Epithelial cell of proximal tubule (primary cell): ENCODE results near the gene ODC1. TPM values are rescaled to one million over a fixed set of nuclear protein-coding genes. Genes with fewer than 3 reads are reported as not detected.

Experiments used
- DNase-seq: peaks from one replicate; pipeline ENCODE4 v3.0.0-alpha.2; 2011; ENCODE audit warnings: low read depth
- H3K4me3 ChIP-seq: 2 replicates; pipeline ENCODE4 v1.5.1; 2011; ENCODE audit warnings: low read depth, mild to moderate bottlenecking, low read length
- total RNA-seq: library from RNA; depleted of rRNA; stranded (reverse); fragments of >200 nt; gene quantifications from 2 replicates; pipeline ENCODE4 v1.2.3, GENCODE V29; 2015
- TF ChIP-seq, protein P1 (sequence below): conservative IDR thresholded peaks from 2 replicates; pipeline ENCODE4 v1.5.1; 2012; ENCODE audit warnings: low read depth, mild to moderate bottlenecking, low read length

Gene ODC1
- total RNA-seq, 1 donor from 2014 or later: 134 TPM

- H3K4me3 ChIP-seq: no peak overlapping the region
- DNase-seq: no peak
- TF ChIP-seq, protein P1, sequence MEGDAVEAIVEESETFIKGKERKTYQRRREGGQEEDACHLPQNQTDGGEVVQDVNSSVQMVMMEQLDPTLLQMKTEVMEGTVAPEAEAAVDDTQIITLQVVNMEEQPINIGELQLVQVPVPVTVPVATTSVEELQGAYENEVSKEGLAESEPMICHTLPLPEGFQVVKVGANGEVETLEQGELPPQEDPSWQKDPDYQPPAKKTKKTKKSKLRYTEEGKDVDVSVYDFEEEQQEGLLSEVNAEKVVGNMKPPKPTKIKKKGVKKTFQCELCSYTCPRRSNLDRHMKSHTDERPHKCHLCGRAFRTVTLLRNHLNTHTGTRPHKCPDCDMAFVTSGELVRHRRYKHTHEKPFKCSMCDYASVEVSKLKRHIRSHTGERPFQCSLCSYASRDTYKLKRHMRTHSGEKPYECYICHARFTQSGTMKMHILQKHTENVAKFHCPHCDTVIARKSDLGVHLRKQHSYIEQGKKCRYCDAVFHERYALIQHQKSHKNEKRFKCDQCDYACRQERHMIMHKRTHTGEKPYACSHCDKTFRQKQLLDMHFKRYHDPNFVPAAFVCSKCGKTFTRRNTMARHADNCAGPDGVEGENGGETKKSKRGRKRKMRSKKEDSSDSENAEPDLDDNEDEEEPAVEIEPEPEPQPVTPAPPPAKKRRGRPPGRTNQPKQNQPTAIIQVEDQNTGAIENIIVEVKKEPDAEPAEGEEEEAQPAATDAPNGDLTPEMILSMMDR: no peak
Measured at GRCh38 chr2:10452956-10453904, 5.1 kb upstream of the ODC1 start.

DNA sequence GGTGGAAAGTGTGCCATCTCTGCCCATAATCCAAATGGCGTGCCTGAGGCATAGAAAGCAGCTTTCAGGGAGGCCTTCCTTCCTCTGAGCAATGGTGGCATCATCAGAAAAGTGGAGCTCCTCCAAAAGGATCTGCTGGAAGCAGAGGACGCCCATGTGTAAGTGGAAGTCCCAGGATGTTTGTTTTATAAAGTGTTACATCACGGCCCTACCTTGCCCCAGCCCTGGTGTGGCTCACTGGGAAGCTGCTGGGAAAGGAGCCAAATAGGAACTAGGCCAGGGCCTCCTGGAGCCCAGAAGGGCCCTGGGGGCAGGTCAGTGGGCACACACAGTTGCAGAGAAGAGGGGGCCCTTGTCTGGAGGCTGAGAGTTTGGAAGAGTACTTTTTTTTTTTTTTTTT is 4.2 kb upstream of the ODC1 start:
- DNase-seq: no peak
- TF ChIP-seq, protein P1: no peak
- H3K4me3 ChIP-seq: no peak overlapping the region

- TF ChIP-seq, protein P1: no peak
- H3K4me3 ChIP-seq: no peak overlapping the region
- no peak for DNase-seq
Measured at GRCh38 chr2:10451819-10452218, 3.7 kb upstream of the ODC1 start.

- TF ChIP-seq, protein P1: no peak
- H3K4me3 ChIP-seq: peak overlapping the region; percentile 78
- no peak for DNase-seq
Measured at GRCh38 chr2:10449838-10450691, 1.9 kb upstream of the ODC1 start.

GRCh38 chr2:10449486-10449831 is 1.3 kb upstream of the ODC1 start:
- DNase-seq: no peak
- TF ChIP-seq, protein P1: no peak
- H3K4me3 ChIP-seq: peak overlapping the region; percentile 78

DNA sequence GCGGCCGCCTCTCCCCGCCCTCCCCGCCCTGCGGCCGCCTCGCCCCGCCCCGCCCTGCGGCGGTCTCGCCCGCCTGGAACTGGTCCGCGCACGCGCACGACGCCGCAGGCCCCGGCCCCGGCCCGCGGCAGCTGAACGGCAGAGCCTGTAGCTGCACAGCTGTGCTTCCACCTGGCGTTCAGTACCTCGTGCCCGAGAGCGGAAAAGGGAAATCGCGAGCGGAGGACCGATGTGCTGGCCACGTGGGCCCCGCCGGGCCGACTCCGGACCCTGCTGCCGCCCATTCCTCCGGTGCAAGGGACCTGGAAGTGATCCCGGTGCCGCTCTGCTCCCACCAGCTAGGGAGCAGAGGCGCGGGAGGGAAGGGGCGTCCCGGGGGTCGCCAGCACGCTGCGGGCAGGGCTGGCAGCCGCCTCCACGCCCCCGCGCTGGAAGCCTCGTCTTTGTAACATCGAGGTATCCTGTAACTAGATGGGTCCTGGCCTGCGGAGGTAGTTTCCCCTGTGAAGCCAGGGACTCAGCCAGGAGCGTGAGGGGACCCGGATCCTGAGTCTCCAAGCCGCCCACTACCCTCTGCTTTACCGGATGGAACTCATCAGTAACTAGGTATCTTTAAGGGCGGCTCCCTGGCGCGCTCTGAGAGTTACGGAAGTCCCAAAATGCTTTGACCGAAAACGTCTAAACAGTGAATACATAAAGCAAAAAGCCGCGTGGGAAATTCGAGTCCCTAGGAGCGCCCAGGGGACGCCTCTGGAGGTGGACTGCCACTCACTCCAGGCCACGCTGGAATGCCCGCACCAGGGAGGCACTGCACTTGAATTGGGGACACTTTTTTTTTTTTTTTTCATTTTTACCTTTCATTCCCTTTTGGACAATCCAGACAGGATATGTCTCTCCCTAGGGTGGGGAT is 704 bp upstream of the ODC1 start:
- TF ChIP-seq, protein P1: peak; percentile 29
- no peak for DNase-seq
- peak overlapping the region; percentile 78 for H3K4me3 ChIP-seq
